Neural cell (in vitro differentiated cells): ENCODE data around the gene TNC. TPM values are rescaled to one million over a fixed set of nuclear protein-coding genes. Genes with fewer than 3 reads are reported as not detected.

Source experiments
- H2AFZ ChIP-seq: fragments of 200-600, 300-800 bp; sonication (generic), shearing (Covaris generic); 2 replicates; pipeline ENCODE4 v1.6.0; 2014; ENCODE audit warnings: low read depth, mild to moderate bottlenecking, antibody characterized with exemption, low read length, moderate library complexity
- H3F3A ChIP-seq: fragments of 200-600 bp; shearing (Covaris generic); 2 replicates; pipeline ENCODE4 v1.6.1; 2016; ENCODE audit warnings: mild to moderate bottlenecking, moderate library complexity, mixed read lengths, antibody characterized with exemption, low read length; ENCODE audit not compliant: insufficient read depth, poor library complexity, severe bottlenecking
- H3K27ac ChIP-seq: fragments of 200-600, 300-800 bp; sonication (generic), shearing (Covaris generic); 2 replicates; pipeline ENCODE4 v1.5.1; 2014; ENCODE audit warnings: mild to moderate bottlenecking, low read length, moderate library complexity
- H3K27me3 ChIP-seq: fragments of 300-800, 200-600 bp; sonication (generic), shearing (Covaris generic); 2 replicates; pipeline ENCODE4 v1.6.0; 2014; ENCODE audit warnings: mild to moderate bottlenecking, low read depth, low read length, moderate library complexity; ENCODE audit not compliant: insufficient read depth
- H3K36me3 ChIP-seq: fragments of 300-800, 200-600 bp; sonication (generic), shearing (Covaris generic); 2 replicates; pipeline ENCODE4 v1.5.1; 2014; ENCODE audit warnings: mild to moderate bottlenecking, antibody characterized with exemption, low read length, moderate library complexity; ENCODE audit not compliant: insufficient read depth
- H3K4me2 ChIP-seq: fragments of 300-800, 200-600 bp; sonication (generic), shearing (Covaris generic); 2 replicates; pipeline ENCODE4 v1.6.0; 2014; ENCODE audit warnings: mild to moderate bottlenecking, low read length
- H3K4me3 ChIP-seq: fragments of 300-800, 200-600 bp; sonication (generic), shearing (Covaris generic); 2 replicates; pipeline ENCODE4 v1.5.1; 2014; ENCODE audit warnings: mild to moderate bottlenecking, low read length, moderate library complexity
- H3K79me2 ChIP-seq: fragments of 200-600 bp; shearing (Covaris generic); replicated peaks from 2 replicates; pipeline ENCODE4 v1.6.0; 2014; ENCODE audit warnings: mild to moderate bottlenecking, low read length, moderate library complexity; ENCODE audit not compliant: insufficient read depth
- H3K9ac ChIP-seq: fragments of 300-800, 200-600 bp; sonication (generic), shearing (Covaris generic); 2 replicates; pipeline ENCODE4 v1.6.1; 2016; ENCODE audit warnings: mild to moderate bottlenecking, low read length, mixed read lengths
- H3K9me2 ChIP-seq: fragments of 200-600 bp; shearing (Covaris generic); 2 replicates; pipeline ENCODE4 v1.6.1; 2016; ENCODE audit warnings: mild to moderate bottlenecking, low read length, mixed read lengths; ENCODE audit not compliant: insufficient read depth
- H3K9me3 ChIP-seq: fragments of 200-600, 300-800 bp; sonication (generic), shearing (Covaris generic); 2 replicates; pipeline ENCODE4 v1.6.1; 2016; ENCODE audit warnings: mild to moderate bottlenecking, mixed run types, low read length, moderate library complexity, mixed read lengths
- H4K20me1 ChIP-seq: fragments of 200-600 bp; shearing (Covaris generic); 2 replicates; pipeline ENCODE4 v1.6.1; 2016; ENCODE audit warnings: mild to moderate bottlenecking, mixed run types; ENCODE audit not compliant: insufficient read depth
- EP300 ChIP-seq: fragments of 450-650 bp; conservative IDR thresholded peaks from 2 replicates; pipeline ENCODE4 v1.6.1; 2014; ENCODE audit warnings: antibody characterized with exemption, mild to moderate bottlenecking, moderate library complexity; ENCODE audit not compliant: poor library complexity, severe bottlenecking
- MXI1 ChIP-seq: fragments of 450-650 bp; conservative IDR thresholded peaks from 2 replicates; pipeline ENCODE4 v1.6.1; 2014; ENCODE audit warnings: antibody characterized with exemption, mild to moderate bottlenecking; ENCODE audit not compliant: poor library complexity, severe bottlenecking
- POLR2AphosphoS5 ChIP-seq: IDR thresholded peaks from 2 replicates; pipeline ENCODE4 v1.6.1; 2012
- RAD21 ChIP-seq: fragments of 450-650 bp; conservative IDR thresholded peaks from 2 replicates; pipeline ENCODE4 v1.6.1; 2014; ENCODE audit warnings: antibody characterized with exemption, mild to moderate bottlenecking, moderate library complexity
- SMC3 ChIP-seq: fragments of 450-650 bp; conservative IDR thresholded peaks from 2 replicates; pipeline ENCODE4 v1.6.1; 2014; ENCODE audit warnings: antibody characterized with exemption, mild to moderate bottlenecking, moderate library complexity; ENCODE audit not compliant: poor library complexity
- polyA plus RNA-seq: library from polyadenylated mRNA; depleted of rRNA; stranded (reverse); fragments of >200 nt; gene quantifications from 2 replicates; pipeline ENCODE4 v1.2.3, GENCODE V29; 2014
- TF ChIP-seq, protein P1 (sequence below): fragments of 450-650 bp; IDR thresholded peaks from 2 replicates; pipeline ENCODE4 v1.5.1; 2014; ENCODE audit warnings: antibody characterized with exemption, mild to moderate bottlenecking, moderate library complexity; ENCODE audit not compliant: poor library complexity, severe bottlenecking
- TF ChIP-seq, protein P2 (sequence below): IDR thresholded peaks from 2 replicates; pipeline ENCODE4 v1.6.1; 2012; ENCODE audit warnings: borderline replicate concordance

Gene TNC
- polyA plus RNA-seq, 1 donor from 2014 or later, result 2.1 TPM

DNA sequence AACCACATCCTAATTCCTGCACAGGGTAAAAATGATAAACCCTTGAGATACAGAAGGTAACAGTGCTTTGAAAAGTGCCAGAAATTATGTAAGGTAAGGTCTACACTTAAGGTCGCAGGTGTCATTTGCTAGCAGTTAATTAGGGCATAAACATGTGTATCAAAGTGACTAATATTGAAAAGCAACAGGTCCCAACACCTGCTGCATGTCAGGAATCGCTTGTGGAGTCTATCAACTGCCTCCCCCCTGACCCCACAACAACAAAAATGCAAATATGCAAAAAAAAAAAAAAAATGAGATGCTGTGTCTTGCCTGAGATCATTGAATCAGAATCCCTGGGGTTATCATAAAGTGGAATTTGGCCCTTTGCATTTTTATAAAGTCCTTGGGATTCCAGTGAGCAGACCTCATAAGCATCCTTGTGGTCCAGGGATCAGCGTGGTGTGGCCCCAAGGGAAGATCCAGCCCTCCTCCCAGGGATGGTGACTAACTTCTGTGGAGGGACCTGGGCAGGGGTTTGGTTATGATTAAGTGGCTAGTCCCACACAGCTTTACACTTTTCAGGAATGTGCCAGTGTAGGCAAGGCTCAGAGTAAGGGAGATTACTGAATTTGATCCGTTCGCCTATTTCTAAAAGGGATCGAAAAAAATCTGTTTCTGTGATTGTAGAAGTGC is 95.1 kb downstream of the TNC start:
- Histone ChIP-seq H3K9me2 (no peaks in the 10 kb centered on the region), H3K27ac (no peak overlapping the region), H2AFZ (no peak overlapping the region), H3K79me2 (no peaks in the 10 kb centered on the region), H3K9ac (no peak overlapping the region), H3K9me3 (no peaks in the 10 kb centered on the region), H3K4me3 (no peak overlapping the region), H3K27me3 (no peaks in the 10 kb centered on the region), H3K4me2 (no peak overlapping the region), H3K36me3 (no peaks in the 10 kb centered on the region), H3F3A (no peaks in the 10 kb centered on the region), H4K20me1 (no peaks in the 10 kb centered on the region)
- TF ChIP-seq RAD21, result no peak
- TF ChIP-seq, protein P1, sequence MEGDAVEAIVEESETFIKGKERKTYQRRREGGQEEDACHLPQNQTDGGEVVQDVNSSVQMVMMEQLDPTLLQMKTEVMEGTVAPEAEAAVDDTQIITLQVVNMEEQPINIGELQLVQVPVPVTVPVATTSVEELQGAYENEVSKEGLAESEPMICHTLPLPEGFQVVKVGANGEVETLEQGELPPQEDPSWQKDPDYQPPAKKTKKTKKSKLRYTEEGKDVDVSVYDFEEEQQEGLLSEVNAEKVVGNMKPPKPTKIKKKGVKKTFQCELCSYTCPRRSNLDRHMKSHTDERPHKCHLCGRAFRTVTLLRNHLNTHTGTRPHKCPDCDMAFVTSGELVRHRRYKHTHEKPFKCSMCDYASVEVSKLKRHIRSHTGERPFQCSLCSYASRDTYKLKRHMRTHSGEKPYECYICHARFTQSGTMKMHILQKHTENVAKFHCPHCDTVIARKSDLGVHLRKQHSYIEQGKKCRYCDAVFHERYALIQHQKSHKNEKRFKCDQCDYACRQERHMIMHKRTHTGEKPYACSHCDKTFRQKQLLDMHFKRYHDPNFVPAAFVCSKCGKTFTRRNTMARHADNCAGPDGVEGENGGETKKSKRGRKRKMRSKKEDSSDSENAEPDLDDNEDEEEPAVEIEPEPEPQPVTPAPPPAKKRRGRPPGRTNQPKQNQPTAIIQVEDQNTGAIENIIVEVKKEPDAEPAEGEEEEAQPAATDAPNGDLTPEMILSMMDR, result no peak
- no peak for TF ChIP-seq SMC3
- TF ChIP-seq POLR2AphosphoS5, result no peak

DNA sequence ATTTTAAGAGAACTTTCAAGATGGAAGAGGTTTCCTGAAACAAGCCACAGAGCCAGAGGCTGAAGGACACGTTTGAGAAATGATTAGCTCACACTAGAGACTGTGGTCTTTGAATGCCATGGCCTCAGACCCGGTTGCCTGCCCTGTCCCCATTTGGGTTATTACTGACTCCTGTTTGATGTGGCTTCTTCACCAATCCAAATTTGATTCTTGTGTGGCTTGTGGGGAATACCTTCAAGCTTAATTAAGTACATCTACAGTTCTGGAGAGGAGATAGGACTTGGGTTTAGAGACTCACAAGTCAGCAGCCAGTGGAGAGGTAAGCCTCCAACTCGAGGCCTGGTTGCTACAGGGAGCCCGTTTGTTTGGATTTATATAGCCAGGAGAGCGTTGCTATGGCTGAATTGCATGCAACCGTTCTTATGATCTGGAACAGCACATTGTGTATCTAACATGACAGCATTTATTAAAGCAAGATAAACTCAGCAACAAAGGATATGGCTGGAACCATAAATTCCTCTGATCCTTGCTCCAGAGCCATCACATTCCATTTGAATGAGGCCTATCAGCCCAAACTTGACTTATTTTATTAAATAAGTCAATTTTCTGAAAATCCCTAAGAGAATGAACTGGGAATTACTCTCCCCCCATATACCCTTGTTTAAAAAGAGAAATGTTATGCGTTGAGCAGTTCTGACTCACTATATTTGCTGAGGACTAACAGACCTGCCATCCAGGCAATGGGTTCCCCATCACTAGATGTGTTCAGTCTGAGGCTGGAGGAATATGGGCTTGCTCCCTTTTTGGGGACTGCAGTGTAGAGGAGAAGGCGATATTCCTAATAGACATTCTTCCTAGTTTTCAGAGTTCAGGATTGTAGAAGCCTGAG is 99.2 kb downstream of the TNC start:
- Histone ChIP-seq H3K36me3 (no peaks in the 10 kb centered on the region), H3K79me2 (no peaks in the 10 kb centered on the region), H3K27ac (no peak overlapping the region), H3K9me2 (no peaks in the 10 kb centered on the region), H3F3A (no peaks in the 10 kb centered on the region), H3K9ac (no peak overlapping the region), H4K20me1 (no peaks in the 10 kb centered on the region), H3K27me3 (no peaks in the 10 kb centered on the region), H3K4me3 (no peak overlapping the region), H2AFZ (no peak overlapping the region), H3K4me2 (no peak overlapping the region), H3K9me3 (no peaks in the 10 kb centered on the region)
- TF ChIP-seq POLR2AphosphoS5 (no peak), RAD21 (no peak), MXI1 (no peak), SMC3 (no peak), EP300 (no peak)
- TF ChIP-seq, protein P1, result no peak
- TF ChIP-seq, protein P2, sequence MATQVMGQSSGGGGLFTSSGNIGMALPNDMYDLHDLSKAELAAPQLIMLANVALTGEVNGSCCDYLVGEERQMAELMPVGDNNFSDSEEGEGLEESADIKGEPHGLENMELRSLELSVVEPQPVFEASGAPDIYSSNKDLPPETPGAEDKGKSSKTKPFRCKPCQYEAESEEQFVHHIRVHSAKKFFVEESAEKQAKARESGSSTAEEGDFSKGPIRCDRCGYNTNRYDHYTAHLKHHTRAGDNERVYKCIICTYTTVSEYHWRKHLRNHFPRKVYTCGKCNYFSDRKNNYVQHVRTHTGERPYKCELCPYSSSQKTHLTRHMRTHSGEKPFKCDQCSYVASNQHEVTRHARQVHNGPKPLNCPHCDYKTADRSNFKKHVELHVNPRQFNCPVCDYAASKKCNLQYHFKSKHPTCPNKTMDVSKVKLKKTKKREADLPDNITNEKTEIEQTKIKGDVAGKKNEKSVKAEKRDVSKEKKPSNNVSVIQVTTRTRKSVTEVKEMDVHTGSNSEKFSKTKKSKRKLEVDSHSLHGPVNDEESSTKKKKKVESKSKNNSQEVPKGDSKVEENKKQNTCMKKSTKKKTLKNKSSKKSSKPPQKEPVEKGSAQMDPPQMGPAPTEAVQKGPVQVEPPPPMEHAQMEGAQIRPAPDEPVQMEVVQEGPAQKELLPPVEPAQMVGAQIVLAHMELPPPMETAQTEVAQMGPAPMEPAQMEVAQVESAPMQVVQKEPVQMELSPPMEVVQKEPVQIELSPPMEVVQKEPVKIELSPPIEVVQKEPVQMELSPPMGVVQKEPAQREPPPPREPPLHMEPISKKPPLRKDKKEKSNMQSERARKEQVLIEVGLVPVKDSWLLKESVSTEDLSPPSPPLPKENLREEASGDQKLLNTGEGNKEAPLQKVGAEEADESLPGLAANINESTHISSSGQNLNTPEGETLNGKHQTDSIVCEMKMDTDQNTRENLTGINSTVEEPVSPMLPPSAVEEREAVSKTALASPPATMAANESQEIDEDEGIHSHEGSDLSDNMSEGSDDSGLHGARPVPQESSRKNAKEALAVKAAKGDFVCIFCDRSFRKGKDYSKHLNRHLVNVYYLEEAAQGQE, result no peak
